ENCODE measurements around the gene IFI6. TPM values are rescaled to one million over a fixed set of nuclear protein-coding genes. Genes with fewer than 3 reads are reported as not detected.

The IFI6 gene
- total RNA-seq, 1 experiment from 2014 or later: 5.8 TPM

DNA sequence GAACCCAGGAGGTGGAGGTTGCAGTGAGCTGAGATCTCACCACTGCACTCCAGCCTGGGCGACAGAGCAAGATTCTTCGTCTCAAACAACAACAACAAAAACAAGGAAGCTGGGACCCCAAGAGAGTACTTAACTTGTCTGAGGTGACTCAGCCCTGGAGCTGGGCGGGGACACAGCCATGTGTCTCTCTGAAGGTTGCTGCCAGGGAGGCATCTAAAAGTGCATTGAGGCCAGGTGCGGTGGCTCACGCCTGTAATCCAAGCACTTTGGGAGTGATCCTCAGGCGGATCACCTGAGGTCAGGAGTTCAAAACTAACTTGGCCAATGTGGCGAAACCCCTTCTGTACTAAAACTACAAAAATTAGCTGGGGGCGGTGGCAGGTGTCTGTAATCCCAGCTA is 7.7 kb downstream of the IFI6 start:
- no peaks in the 10 kb centered on the region for H3K27me3 ChIP-seq
- H3K4me1 ChIP-seq: peaks cover 5% of the 10 kb centered on the region
- DNase-seq: no peak
- no peak overlapping the region for H3K27ac ChIP-seq
- H3K4me3 ChIP-seq: no peak overlapping the region
- no peaks in the 10 kb centered on the region for H3K9me3 ChIP-seq (replicated peaks)
- H3K36me3 ChIP-seq: no peaks in the 10 kb centered on the region

DNA sequence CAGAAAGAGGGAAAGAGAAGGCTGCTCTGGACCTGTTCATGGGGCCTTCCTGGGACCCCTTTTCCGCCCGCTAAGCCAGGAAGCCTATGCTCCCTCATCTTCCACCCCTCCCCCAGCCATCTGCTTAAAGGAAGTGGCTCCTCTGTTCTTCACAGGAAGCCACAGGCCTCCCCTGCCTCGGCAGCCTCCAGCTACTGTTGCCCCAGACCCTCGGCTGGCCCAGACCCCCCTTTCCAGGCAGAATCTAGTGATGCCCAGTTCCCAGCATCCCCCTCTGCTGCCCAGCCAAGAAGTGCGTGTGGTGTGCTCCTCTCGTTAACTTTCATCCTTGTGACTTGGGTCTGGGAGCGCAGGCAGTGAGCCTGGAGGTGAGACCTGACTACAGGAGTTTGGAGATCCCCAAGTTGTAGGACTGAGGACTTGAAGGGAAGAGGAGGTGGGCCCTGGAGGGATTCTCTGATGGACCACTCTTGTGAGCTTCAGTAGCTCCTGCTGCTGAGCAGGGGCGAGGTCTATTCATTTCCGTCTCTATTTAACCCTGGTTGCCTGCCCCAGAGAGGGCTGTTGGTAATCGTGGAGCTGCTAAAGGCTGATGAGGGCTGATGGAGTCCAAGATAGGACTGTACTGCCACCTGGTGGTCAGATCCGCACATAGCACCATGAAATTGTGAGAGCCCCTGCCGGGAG is 9.1 kb downstream of the IFI6 start:
- DNase-seq: peak; percentile 76 to 96
- no peaks in the 10 kb centered on the region for H3K27me3 ChIP-seq
- H3K9me3 ChIP-seq (replicated peaks): no peaks in the 10 kb centered on the region
- H3K4me1 ChIP-seq: peaks cover 11% of the 10 kb centered on the region
- no peak overlapping the region for H3K4me3 ChIP-seq
- H3K27ac ChIP-seq: peak overlapping the region; percentile 1; the same call in 1 of the 2 replicates
- no peaks in the 10 kb centered on the region for H3K36me3 ChIP-seq

DNA sequence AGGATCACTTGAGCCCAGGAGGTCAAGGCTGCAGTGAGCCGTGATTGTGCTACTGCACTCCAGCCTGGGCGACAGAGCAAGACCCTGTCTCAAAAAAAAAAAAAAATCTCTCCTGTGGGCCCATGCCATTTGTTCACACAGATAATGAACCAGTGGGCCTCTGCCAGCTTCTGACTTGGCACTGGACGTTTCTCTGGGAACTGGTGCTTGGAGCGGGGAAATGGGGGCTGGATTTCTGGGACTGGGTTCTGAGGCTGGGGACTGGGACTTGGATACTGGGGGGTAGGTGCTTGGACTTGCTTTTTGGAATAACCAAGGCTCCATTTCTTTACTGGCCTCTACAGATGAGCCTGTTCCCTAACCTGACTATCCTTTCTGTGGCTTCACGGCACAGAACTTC is 9.7 kb downstream of the IFI6 start:
- Histone ChIP-seq H3K36me3 (no peaks in the 10 kb centered on the region), H3K4me3 (no peak overlapping the region), H3K27ac (no peak overlapping the region), H3K27me3 (no peaks in the 10 kb centered on the region), H3K4me1 (peaks cover 11% of the 10 kb centered on the region), H3K9me3 (replicated peaks) (no peaks in the 10 kb centered on the region)
- no peak for DNase-seq

DNA sequence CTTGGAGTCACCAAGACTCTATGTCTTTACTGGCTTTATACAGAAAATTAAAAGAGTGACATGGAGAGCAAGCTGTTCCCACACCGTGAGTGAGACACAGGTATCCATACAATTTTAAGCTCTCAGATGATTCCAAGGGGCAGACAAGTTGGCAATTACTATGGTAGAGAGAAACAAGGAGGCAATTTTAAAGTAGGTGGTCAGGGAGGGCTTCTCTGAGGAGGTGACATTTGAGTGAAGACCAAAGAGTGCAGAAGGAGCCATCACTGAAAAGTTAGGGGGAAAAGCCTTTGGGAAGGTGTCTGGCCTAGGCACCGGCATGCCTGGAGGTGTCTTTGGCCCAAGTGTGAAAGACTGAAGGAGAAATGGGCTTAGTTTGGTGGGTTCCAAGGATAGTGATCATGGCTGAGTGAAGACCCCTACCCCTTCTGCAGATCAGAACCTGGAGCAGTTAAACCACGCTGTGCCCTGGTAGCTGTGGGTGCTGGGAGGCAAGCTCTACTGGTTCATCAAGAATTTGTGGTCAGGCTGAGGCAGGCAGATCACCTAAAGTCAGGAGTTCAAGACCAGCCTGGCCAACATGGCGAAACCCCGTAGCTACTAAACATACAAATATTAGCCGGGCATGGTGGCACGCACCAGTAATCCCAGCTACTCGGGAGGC is 10.4 kb downstream of the IFI6 start:
- Histone ChIP-seq H3K36me3 (no peaks in the 10 kb centered on the region), H3K27ac (no peak overlapping the region), H3K4me1 (peaks cover 11% of the 10 kb centered on the region), H3K27me3 (no peaks in the 10 kb centered on the region), H3K4me3 (no peak overlapping the region), H3K9me3 (replicated peaks) (no peaks in the 10 kb centered on the region)
- DNase-seq: no peak

DNA sequence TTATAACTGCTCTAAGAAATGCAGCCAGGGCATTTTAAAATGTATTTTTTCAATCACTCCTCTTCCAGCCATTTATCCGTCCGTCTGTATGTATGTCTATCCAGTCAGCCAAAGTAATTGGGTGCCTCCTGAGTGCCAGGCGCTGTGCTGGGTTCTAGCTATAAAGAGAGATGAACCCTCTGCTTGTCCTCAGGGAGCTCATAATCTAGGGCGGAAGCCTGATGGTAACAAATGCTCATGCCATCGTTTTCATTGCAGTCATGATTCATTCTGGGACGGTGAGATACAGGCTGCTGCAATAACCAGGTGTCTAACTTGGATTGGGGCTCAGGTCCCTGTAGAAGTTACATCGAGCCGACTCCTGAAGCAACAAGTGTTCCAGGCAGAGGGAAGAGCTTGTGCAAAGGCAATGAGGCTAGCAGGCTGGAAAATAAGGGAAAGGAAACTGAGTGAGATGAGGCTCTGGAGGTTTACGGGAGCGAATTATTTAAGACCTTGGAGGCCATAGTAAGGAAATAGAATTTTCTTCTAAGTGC is 11.6 kb downstream of the IFI6 start:
- no peak for DNase-seq
- Histone ChIP-seq H3K36me3 (no peaks in the 10 kb centered on the region), H3K27me3 (no peaks in the 10 kb centered on the region), H3K27ac (no peak overlapping the region), H3K4me1 (peaks cover 11% of the 10 kb centered on the region), H3K9me3 (replicated peaks) (no peaks in the 10 kb centered on the region), H3K4me3 (no peak overlapping the region)

- Histone ChIP-seq H3K4me3 (peak overlapping the region; percentile 22; the same call in 1 of the 2 replicates), H3K4me1 (peaks cover 11% of the 10 kb centered on the region), H3K36me3 (no peaks in the 10 kb centered on the region), H3K9me3 (replicated peaks) (no peaks in the 10 kb centered on the region), H3K27ac (peak overlapping the region; percentile 29; the same call in 1 of the 2 replicates), H3K27me3 (no peaks in the 10 kb centered on the region)
- peak; percentile 53 to 55 for DNase-seq
These were observed 12.3 kb downstream of the IFI6 start for GRCh38 chr1:27659497-27660299.

- Histone ChIP-seq H3K36me3 (no peaks in the 10 kb centered on the region), H3K27me3 (no peaks in the 10 kb centered on the region), H3K27ac (peak overlapping the region; percentile 29; the same call in 1 of the 2 replicates), H3K4me3 (no peak overlapping the region), H3K9me3 (replicated peaks) (no peaks in the 10 kb centered on the region), H3K4me1 (peaks cover 11% of the 10 kb centered on the region)
- peak; percentile 77 to 81 for DNase-seq
These were observed 13.0 kb downstream of the IFI6 start for GRCh38 chr1:27658951-27659496.

- Histone ChIP-seq H3K9me3 (replicated peaks) (no peaks in the 10 kb centered on the region), H3K36me3 (no peaks in the 10 kb centered on the region), H3K27me3 (no peaks in the 10 kb centered on the region), H3K4me1 (peaks cover 6% of the 10 kb centered on the region), H3K4me3 (no peak overlapping the region), H3K27ac (no peak overlapping the region)
- DNase-seq: peak; percentile 55 to 63
These were observed 15.7 kb downstream of the IFI6 start for GRCh38 chr1:27656157-27656893.

GRCh38 chr1:27655151-27655937 is 16.6 kb downstream of the IFI6 start:
- Histone ChIP-seq H3K9me3 (replicated peaks) (no peaks in the 10 kb centered on the region), H3K4me1 (peaks cover 6% of the 10 kb centered on the region), H3K27ac (no peak overlapping the region), H3K36me3 (no peaks in the 10 kb centered on the region), H3K27me3 (no peaks in the 10 kb centered on the region), H3K4me3 (no peak overlapping the region)
- no peak for DNase-seq

GRCh38 chr1:27652111-27652864 is 19.7 kb downstream of the IFI6 start:
- no peak for DNase-seq
- H3K9me3 ChIP-seq (replicated peaks): no peaks in the 10 kb centered on the region
- H3K4me3 ChIP-seq: no peak overlapping the region
- no peaks in the 10 kb centered on the region for H3K36me3 ChIP-seq
- no peaks in the 10 kb centered on the region for H3K27me3 ChIP-seq
- no peaks in the 10 kb centered on the region; the same call in none of the 2 replicates for H3K4me1 ChIP-seq
- H3K27ac ChIP-seq: no peak overlapping the region

- DNase-seq: no peak
- Histone ChIP-seq H3K27ac (no peak overlapping the region), H3K4me1 (no peaks in the 10 kb centered on the region; the same call in none of the 2 replicates)
These were observed 21.3 kb downstream of the IFI6 start for GRCh38 chr1:27650539-27651175.

GRCh38 chr1:27650171-27650538 is 21.8 kb downstream of the IFI6 start:
- DNase-seq: no peak
- Histone ChIP-seq H3K36me3 (no peaks in the 10 kb centered on the region), H3K4me1 (no peaks in the 10 kb centered on the region; the same call in none of the 2 replicates), H3K27me3 (no peaks in the 10 kb centered on the region), H3K4me3 (no peak overlapping the region), H3K9me3 (replicated peaks) (no peaks in the 10 kb centered on the region), H3K27ac (no peak overlapping the region)

More at GRCh38 chr1:27650539-27651175, 21.3 kb downstream of the IFI6 start:
- Histone ChIP-seq H3K27me3 (no peaks in the 10 kb centered on the region), H3K36me3 (no peaks in the 10 kb centered on the region), H3K9me3 (replicated peaks) (no peaks in the 10 kb centered on the region), H3K4me3 (no peak overlapping the region)

- no peak for DNase-seq
- Histone ChIP-seq H3K4me1 (no peaks in the 10 kb centered on the region; the same call in none of the 2 replicates), H3K4me3 (no peak overlapping the region), H3K27ac (no peak overlapping the region), H3K27me3 (no peaks in the 10 kb centered on the region), H3K9me3 (replicated peaks) (no peaks in the 10 kb centered on the region), H3K36me3 (no peaks in the 10 kb centered on the region)
These were observed 22.7 kb downstream of the IFI6 start for GRCh38 chr1:27649306-27649635.

Measured in SJCRH30 (cell line).